HG02763 (cell line): ENCODE results near the gene SHQ1.

Experiments used
- ATAC-seq: cut with Tn5 transposase; IDR thresholded peaks from one replicate; pipeline ENCODE4 v1.9.1; 2021; ENCODE audit warnings: mild to moderate bottlenecking, moderate library complexity; ENCODE audit not compliant: unreplicated experiment

The SHQ1 gene

GRCh38 chr3:72847751-72848702, at the start of gene SHQ1:
SHQ1 (minus strand) TSS chr3:72848445; CDS start chr3:72848340, 105 bp downstream.
- ATAC-seq, result peak; percentile 95

GRCh38 chr3:72897758-72898007, 49.4 kb upstream of the SHQ1 start:
- no peak for ATAC-seq

- ATAC-seq, result no peak
These were observed 48.9 kb upstream of the SHQ1 start for GRCh38 chr3:72896996-72897757.

GRCh38 chr3:72894976-72895552, 46.8 kb upstream of the SHQ1 start:
- no peak for ATAC-seq

GRCh38 chr3:72892870-72893269, 44.6 kb upstream of the SHQ1 start:
- no peak for ATAC-seq

GRCh38 chr3:72892081-72892775, 44.0 kb upstream of the SHQ1 start:
- ATAC-seq, result no peak

- no peak for ATAC-seq
These were observed 43.0 kb upstream of the SHQ1 start for GRCh38 chr3:72891053-72891855.

- ATAC-seq, result no peak
These were observed 42.1 kb upstream of the SHQ1 start for GRCh38 chr3:72890166-72890925.

- ATAC-seq, result no peak
These were observed 41.3 kb upstream of the SHQ1 start for GRCh38 chr3:72889310-72890165.

GRCh38 chr3:72888546-72889309, 40.5 kb upstream of the SHQ1 start:
- ATAC-seq, result no peak

GRCh38 chr3:72887705-72888545, 39.7 kb upstream of the SHQ1 start, which contains the start of gene GXYLT2:
GXYLT2 (plus strand) TSS chr3:72888046; CDS start chr3:72888234, 188 bp downstream.
- ATAC-seq, result no peak

- ATAC-seq, result no peak
These were observed 39.1 kb upstream of the SHQ1 start for GRCh38 chr3:72887343-72887704.

GRCh38 chr3:72872183-72872582, 23.9 kb upstream of the SHQ1 start:
- ATAC-seq, result no peak

GRCh38 chr3:72862314-72863090, 14.3 kb upstream of the SHQ1 start:
- ATAC-seq, result no peak

- no peak for ATAC-seq
These were observed 12.6 kb upstream of the SHQ1 start for GRCh38 chr3:72860846-72861245.

- ATAC-seq, result no peak
These were observed 11.8 kb upstream of the SHQ1 start for GRCh38 chr3:72860053-72860452.
